CD14-positive monocyte (primary cell): Measurements from ENCODE around the gene NARS2. TPM values are rescaled to one million over a fixed set of nuclear protein-coding genes. Genes with fewer than 3 reads are reported as not detected.

Experiments
- DNase-seq, 3 donors: peaks; one replicate each; pipeline ENCODE4 v3.0.0-alpha.2; 2011 to 2022
- H2AFZ ChIP-seq: 2 replicates; pipeline ENCODE4 v1.6.0; 2012; ENCODE audit warnings: mild to moderate bottlenecking, low read depth, low read length, inconsistent platforms; ENCODE audit not compliant: insufficient read depth, poor library complexity, severe bottlenecking
- H3K27ac ChIP-seq, 2 donors: 1 replicate in 1 of 2; 2 replicates in 1 of 2; pipeline ENCODE4 v1.5.1; 2012 to 2013; ENCODE audit warnings: low read length in 2 of 2, control low read depth in 1 of 2, inconsistent platforms in 1 of 2, low read depth in 1 of 2, mild to moderate bottlenecking in 1 of 2
- H3K27me3 ChIP-seq, 2 donors: one replicate each; pipeline versions ENCODE4 v1.6.0 to v1.6.1; 2011 to 2013; ENCODE audit warnings: low read length in 2 of 2; ENCODE audit not compliant: control insufficient read depth in 2 of 2, insufficient read depth in 2 of 2
- H3K36me3 ChIP-seq, 2 donors: replicated peaks in 1 of 2; 1 replicate in 1 of 2; 2 replicates in 1 of 2; pipeline versions ENCODE4 v1.5.1 to v1.6.1; 2012 to 2013; ENCODE audit warnings: low read length in 2 of 2, control low read depth in 1 of 2, inconsistent platforms in 1 of 2, mild to moderate bottlenecking in 1 of 2; ENCODE audit not compliant: insufficient read depth in 2 of 2, control insufficient read depth in 1 of 2
- H3K4me1 ChIP-seq, 2 donors: 1 replicate in 1 of 2; 2 replicates in 1 of 2; pipeline versions ENCODE4 v1.5.1 to v1.6.1; 2012 to 2013; ENCODE audit warnings: low read length in 2 of 2, control low read depth in 1 of 2, inconsistent platforms in 1 of 2, mild to moderate bottlenecking in 1 of 2, moderate library complexity in 1 of 2; ENCODE audit not compliant: insufficient read depth in 2 of 2, control insufficient read depth in 1 of 2
- H3K4me2 ChIP-seq: replicated peaks from 2 replicates; pipeline ENCODE3; 2012; ENCODE audit warnings: low read length, moderate library complexity, mild to moderate bottlenecking; ENCODE audit not compliant: poor library complexity, severe bottlenecking; ENCODE audit errors: extremely low read depth
- H3K4me3 ChIP-seq, 3 experiments: fragments of 200-600 bp in 1 of 3; sonication (generic) in 1 of 3; replicated peaks in 1 of 3; 1 replicate in 2 of 3; 2 replicates in 1 of 3; pipeline ENCODE4 v1.5.1; 2011 to 2013; ENCODE audit warnings: low read length in 3 of 3, mild to moderate bottlenecking in 3 of 3, control low read depth in 2 of 3, low read depth in 2 of 3, inconsistent platforms in 1 of 3, moderate library complexity in 1 of 3
- H3K79me2 ChIP-seq: 2 replicates; pipeline ENCODE4 v1.6.0; 2012; ENCODE audit warnings: mild to moderate bottlenecking, control low read depth, inconsistent platforms, low read length, moderate library complexity; ENCODE audit not compliant: insufficient read depth
- H3K9ac ChIP-seq: 2 replicates; pipeline ENCODE4 v1.6.0; 2017; ENCODE audit warnings: low read length, mild to moderate bottlenecking; ENCODE audit not compliant: insufficient read depth, poor library complexity, severe bottlenecking
- H3K9me3 ChIP-seq, 2 donors: replicated peaks in 1 of 2; 1 replicate in 1 of 2; 2 replicates in 1 of 2; pipeline versions ENCODE4 v1.5.1 to v1.6.1; 2012 to 2013; ENCODE audit warnings: low read length in 2 of 2, control low read depth in 1 of 2; ENCODE audit not compliant: control insufficient read depth in 1 of 2, insufficient read depth in 1 of 2
- H4K20me1 ChIP-seq: 2 replicates; pipeline ENCODE4 v1.6.0; 2012; ENCODE audit warnings: mild to moderate bottlenecking, low read length, control low read depth, moderate library complexity; ENCODE audit not compliant: insufficient read depth
- H3K27ac Mint-ChIP-seq, 7 donors: one replicate each; pipeline ENCODE4 v1.8.0; 2020; ENCODE audit warnings: mild to moderate bottlenecking in 7 of 7, mixed read lengths in 7 of 7, moderate library complexity in 6 of 7, inconsistent platforms in 2 of 7
- H3K27me3 Mint-ChIP-seq, 3 donors: one replicate each; pipeline ENCODE4 v1.8.0; 2021 to 2022; ENCODE audit warnings: low read depth in 3 of 3, mild to moderate bottlenecking in 3 of 3, mixed read lengths in 3 of 3, moderate library complexity in 3 of 3, inconsistent platforms in 1 of 3
- H3K36me3 Mint-ChIP-seq, 2 donors: one replicate each; pipeline ENCODE4 v1.8.0; 2020; ENCODE audit warnings: mixed read lengths in 2 of 2, inconsistent platforms in 1 of 2, mild to moderate bottlenecking in 1 of 2
- H3K4me1 Mint-ChIP-seq: one replicate; pipeline ENCODE4 v1.8.0; 2020; ENCODE audit warnings: mild to moderate bottlenecking, mixed read lengths
- H3K4me3 Mint-ChIP-seq, 2 donors: one replicate each; pipeline ENCODE4 v1.8.0; 2020; ENCODE audit warnings: mild to moderate bottlenecking in 2 of 2, mixed read lengths in 2 of 2, moderate library complexity in 1 of 2
- H3K9me3 Mint-ChIP-seq, 7 donors: one replicate each; pipeline ENCODE4 v1.8.0; 2020 to 2022; ENCODE audit warnings: mixed read lengths in 7 of 7, mild to moderate bottlenecking in 6 of 7, moderate library complexity in 6 of 7, inconsistent platforms in 2 of 7
- CTCF ChIP-seq: fragments of 200-600 bp; IDR thresholded peaks from one replicate; pipeline ENCODE4 v1.8.0; 2022; ENCODE audit warnings: antibody characterized with exemption, mild to moderate bottlenecking
- WGBS: methylation state at CpG from one replicate; pipeline ENCODE4 v1.1.5; 2013; ENCODE audit warnings: missing lambda C conversion rate; ENCODE audit not compliant: insufficient coverage; 5-methylcytosine and 5-hydroxymethylcytosine counted together
- intact Hi-C, 2 donors: fragments of 100-400 bp; cut with micrococcal nuclease; formaldehyde crosslinking; loops; one replicate each; pipeline versions ENCODE4 v1.15.0 to v1.15.1; 2023
- polyA plus RNA-seq, 3 donors: library from polyadenylated mRNA; depleted of rRNA in 1 of 3; unstranded in 2 of 3; stranded (reverse) in 1 of 3; fragments of 300-500 nt in 2 of 3; fragments of >200 nt in 1 of 3; fragmentation: Illumina TruSeq in 2 of 3; gene quantifications; 1 replicate in 2 of 3; 2 replicates in 1 of 3; pipeline ENCODE4 v1.2.3, GENCODE V29; 2012 to 2021

NARS2 gene
- polyA plus RNA-seq, 3 donors, result 4.3 to 6.6 (median 4.9) TPM

GRCh38 chr11:78397398-78397797 is 177.3 kb downstream of the NARS2 start:
- peak overlapping the region; percentile 17 for H3K4me2 ChIP-seq
- intact Hi-C loops, result loop anchor here in 1 of 2 donors (1.0 kb wide), 1 partner anchor 15 kb away; no protein-coding TSS in a partner anchor
- Mint-ChIP-seq H3K27me3 (no peaks in the 10 kb centered on the region), H3K9me3 (no peaks in the 10 kb centered on the region), H3K4me1 (peaks cover 59% of the 10 kb centered on the region), H3K27ac (peak overlapping the region in 6 of 7 donors; percentile 51 to 79 (median 72)), H3K4me3 (peak overlapping the region in 1 of 2 donors; percentile 23), H3K36me3 (peaks cover 28 to 30% of the 10 kb centered on the region in 2 donors)
- H3K9ac ChIP-seq, result no peak overlapping the region
- TF ChIP-seq CTCF, result no peak
- H3K27ac ChIP-seq, result peak overlapping the region in 1 of 2 donors; percentile 45
- H4K20me1 ChIP-seq, result peaks cover 100% of the 10 kb centered on the region
- H3K36me3 ChIP-seq, result peaks cover 0 to 7% of the 10 kb centered on the region in 2 donors
- H3K79me2 ChIP-seq, result peaks cover 99% of the 10 kb centered on the region
- H3K4me3 ChIP-seq, result peak overlapping the region in 1 of 3 experiments; percentile 15
- no peaks in the 10 kb centered on the region for H3K27me3 ChIP-seq
- peak; percentile 48 to 56 (median 53) for DNase-seq
- H3K4me1 ChIP-seq, result peaks cover 19 to 28% of the 10 kb centered on the region in 2 donors
- 31% methylated on average over 2 of the region's 3 CpGs for WGBS
- no peaks in the 10 kb centered on the region for H3K9me3 ChIP-seq
- H2AFZ ChIP-seq, result no peak overlapping the region

- Mint-ChIP-seq H3K9me3 (no peaks in the 10 kb centered on the region), H3K4me3 (no peak overlapping the region), H3K36me3 (peaks cover 21 to 28% of the 10 kb centered on the region in 2 donors), H3K4me1 (peaks cover 74% of the 10 kb centered on the region), H3K27me3 (no peaks in the 10 kb centered on the region), H3K27ac (no peak overlapping the region)
- intact Hi-C loops, result no loop called here
- WGBS, result no CpG with 5 or more reads among the region's 1 CpG
- H3K27ac ChIP-seq, result no peak overlapping the region
- H3K79me2 ChIP-seq, result peaks cover 100% of the 10 kb centered on the region
- DNase-seq, result no peak
- H3K4me2 ChIP-seq, result no peak overlapping the region
- H3K4me1 ChIP-seq, result peaks cover 37 to 46% of the 10 kb centered on the region in 2 donors
- H3K9me3 ChIP-seq, result no peaks in the 10 kb centered on the region
- no peak overlapping the region for H2AFZ ChIP-seq
- H3K4me3 ChIP-seq, result no peak overlapping the region
- no peaks in the 10 kb centered on the region for H3K36me3 ChIP-seq
- no peak overlapping the region for H3K9ac ChIP-seq
- TF ChIP-seq CTCF, result no peak
- H3K27me3 ChIP-seq, result no peaks in the 10 kb centered on the region
- peaks cover 100% of the 10 kb centered on the region for H4K20me1 ChIP-seq
Measured at GRCh38 chr11:78395597-78395996, 179.1 kb downstream of the NARS2 start.
